ENCODE data around the gene PCLO. TPM values are rescaled to one million over a fixed set of nuclear protein-coding genes. Genes with fewer than 3 reads are reported as not detected.

Gene PCLO
- total RNA-seq, 2 experiments from 2014 or later: 0.35 to 1.4 TPM

DNA sequence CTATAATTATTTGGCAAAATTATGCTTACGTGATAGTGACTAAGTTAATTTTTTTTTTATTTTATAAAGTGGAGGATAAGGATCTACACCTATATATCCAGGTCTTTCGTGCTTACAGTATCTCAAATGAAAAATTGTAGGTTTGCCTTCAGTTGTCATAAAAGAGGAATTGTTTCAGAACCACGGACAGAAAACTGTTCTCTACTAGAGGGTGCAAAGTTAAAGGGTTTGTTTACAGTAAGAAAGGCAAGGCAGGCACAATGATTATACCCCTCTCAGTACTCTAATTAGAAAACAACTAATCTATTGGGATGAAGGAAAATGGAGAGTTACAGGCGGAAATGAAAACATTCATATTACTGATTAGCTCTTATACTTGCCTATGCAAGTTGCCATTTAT lies 1.5 kb downstream of the PCLO start:
- Histone ChIP-seq H3K4me2 (ENCODE audit: low read length) (peak overlapping the region; percentile 67; the same call in 1 of the 2 replicates), H3K9me3 (ENCODE audit: low read length) (no peaks in the 10 kb centered on the region)

GRCh38 chr7:83159731-83160130 lies 3.0 kb downstream of the PCLO start:
- Histone ChIP-seq H3K4me1 (ENCODE audit: insufficient read depth, low read length, poor library complexity, severe bottlenecking) (peaks cover 9% of the 10 kb centered on the region), H3K9me3 (ENCODE audit: low read length) (no peaks in the 10 kb centered on the region), H3K4me2 (ENCODE audit: low read length) (no peak overlapping the region), H3K79me2 (ENCODE audit: insufficient read depth, low read depth, low read length) (no peaks in the 10 kb centered on the region), H2AFZ (ENCODE audit: low read length) (no peak overlapping the region), H3K36me3 (ENCODE audit: insufficient read depth, low read length) (no peaks in the 10 kb centered on the region), H3K9me2 (ENCODE audit: insufficient read depth, low read length) (no peaks in the 10 kb centered on the region), H4K20me1 (ENCODE audit: insufficient read depth, low read length) (0 out of 2 replicates have a peak, but pooled peaks cover 4% of the 10 kb centered on the region), H3K27ac (ENCODE audit: low read depth, low read length, poor library complexity, severe bottlenecking) (no peak overlapping the region), H3K4me3 (ENCODE audit: low read depth, low read length, poor library complexity, severe bottlenecking) (no peak overlapping the region)
- TF ChIP-seq EZH2phosphoT487 (IDR thresholded peaks at IDR 0.05; ENCODE audit: borderline replicate concordance, low read depth, low read length) (no peak), CTCF (conservative IDR thresholded peaks at IDR 0.05; ENCODE audit: low read length) (no peak)
- no peak for DNase-seq (ENCODE audit: low spot score)
- CTCF ChIA-PET (ENCODE audit: unreplicated experiment): no interaction called here
- POLR2A ChIA-PET: no interaction called here
- intact Hi-C loops (cut with micrococcal nuclease; ENCODE audit: unreplicated experiment): loop anchor here (10.0 kb wide), 1 partner anchor 235 kb away; no protein-coding TSS in a partner anchor
- BruUV-seq (replicated peaks): no TSS peak

More for the DNA sequence above, 1.5 kb downstream of the PCLO start:
- CTCF ChIA-PET (ENCODE audit: unreplicated experiment): no interaction called here
- BruUV-seq (replicated peaks): no TSS peak
- TF ChIP-seq EZH2phosphoT487 (IDR thresholded peaks at IDR 0.05; ENCODE audit: borderline replicate concordance, low read depth, low read length): no peak
- no peak for TF ChIP-seq CTCF (conservative IDR thresholded peaks at IDR 0.05; ENCODE audit: low read length)
- Histone ChIP-seq H3K27ac (ENCODE audit: low read depth, low read length, poor library complexity, severe bottlenecking) (no peak overlapping the region), H3K4me3 (ENCODE audit: low read depth, low read length, poor library complexity, severe bottlenecking) (peak overlapping the region; percentile 76), H3K36me3 (ENCODE audit: insufficient read depth, low read length) (no peaks in the 10 kb centered on the region), H3K79me2 (ENCODE audit: insufficient read depth, low read depth, low read length) (no peaks in the 10 kb centered on the region), H4K20me1 (ENCODE audit: insufficient read depth, low read length) (0 out of 2 replicates have a peak, but pooled peaks cover 4% of the 10 kb centered on the region), H3K9me2 (ENCODE audit: insufficient read depth, low read length) (no peaks in the 10 kb centered on the region), H2AFZ (ENCODE audit: low read length) (no peak overlapping the region), H3K4me1 (ENCODE audit: insufficient read depth, low read length, poor library complexity, severe bottlenecking) (peaks cover 9% of the 10 kb centered on the region)
- intact Hi-C loops (cut with micrococcal nuclease; ENCODE audit: unreplicated experiment): loop anchor here (10.0 kb wide), 1 partner anchor 236 kb away; no protein-coding TSS in a partner anchor
- no peak for DNase-seq (ENCODE audit: low spot score)
- POLR2A ChIA-PET: no interaction called here

GRCh38 chr7:83156006-83156405 lies 6.7 kb downstream of the PCLO start:
- DNase-seq (ENCODE audit: low spot score): no peak
- no peaks in the 10 kb centered on the region for H3K4me1 ChIP-seq (ENCODE audit: insufficient read depth, low read length, poor library complexity, severe bottlenecking)
- no peaks in the 10 kb centered on the region for H3K9me2 ChIP-seq (ENCODE audit: insufficient read depth, low read length)
- CTCF ChIA-PET (ENCODE audit: unreplicated experiment): no interaction called here
- H3K9me3 ChIP-seq (ENCODE audit: low read length): no peaks in the 10 kb centered on the region
- H3K79me2 ChIP-seq (ENCODE audit: insufficient read depth, low read depth, low read length): no peaks in the 10 kb centered on the region
- intact Hi-C loops (cut with micrococcal nuclease; ENCODE audit: unreplicated experiment): no loop called here
- H4K20me1 ChIP-seq (ENCODE audit: insufficient read depth, low read length): 0 out of 2 replicates have a peak, but pooled peaks cover 4% of the 10 kb centered on the region
- H2AFZ ChIP-seq (ENCODE audit: low read length): no peak overlapping the region
- TF ChIP-seq EZH2phosphoT487 (IDR thresholded peaks at IDR 0.05; ENCODE audit: borderline replicate concordance, low read depth, low read length) (no peak), CTCF (conservative IDR thresholded peaks at IDR 0.05; ENCODE audit: low read length) (no peak)
- no peaks in the 10 kb centered on the region for H3K36me3 ChIP-seq (ENCODE audit: insufficient read depth, low read length)
- POLR2A ChIA-PET: no interaction called here
- H3K4me2 ChIP-seq (ENCODE audit: low read length): no peak overlapping the region
- H3K27ac ChIP-seq (ENCODE audit: low read depth, low read length, poor library complexity, severe bottlenecking): no peak overlapping the region
- no peak overlapping the region for H3K4me3 ChIP-seq (ENCODE audit: low read depth, low read length, poor library complexity, severe bottlenecking)
- BruUV-seq (replicated peaks): no TSS peak
